SK-N-MC (cell line): ENCODE measurements around the gene N4BP2L1.

Experiments
- DNase-seq: peaks from one replicate; pipeline ENCODE4 v3.0.0-alpha.2; 2011; ENCODE audit warnings: low read depth, low spot score
- H3K27ac ChIP-seq: fragments of 200-600 bp; sonication (generic); 2 replicates; pipeline ENCODE4 v1.5.1; 2016; ENCODE audit warnings: mixed run types
- H3K36me3 ChIP-seq: fragments of 200-600 bp; sonication (generic); 2 replicates; pipeline ENCODE4 v1.6.1; 2017; ENCODE audit warnings: antibody characterized with exemption, low read length, mixed read lengths; ENCODE audit not compliant: insufficient read depth
- H3K4me3 ChIP-seq: fragments of 200-600 bp; sonication (generic); 2 replicates; pipeline ENCODE4 v1.5.1; 2016
- H3K9ac ChIP-seq: fragments of 200-600 bp; sonication (generic); 2 replicates; pipeline ENCODE4 v1.8.0; 2017; ENCODE audit warnings: mixed run types, mixed read lengths; ENCODE audit not compliant: insufficient read length
- H3K9me3 ChIP-seq: fragments of 200-600 bp; sonication (generic); 2 replicates; pipeline ENCODE4 v1.6.1; 2017; ENCODE audit warnings: low read depth, mild to moderate bottlenecking, antibody characterized with exemption, low read length, moderate library complexity, mixed read lengths
- EZH2 ChIP-seq: fragments of 200-600 bp; sonication (generic); IDR thresholded peaks from one replicate; pipeline ENCODE4 v1.6.1; 2017; ENCODE audit warnings: antibody characterized with exemption
- FOXP2 ChIP-seq: optimal IDR thresholded peaks from 2 replicates; pipeline ENCODE3; 2011; ENCODE audit warnings: mild to moderate bottlenecking, moderate library complexity; ENCODE audit not compliant: insufficient read depth; ENCODE audit errors: extremely low read length, control extremely low read depth
- POLR2AphosphoS5 ChIP-seq: IDR thresholded peaks from 2 replicates; pipeline ENCODE4 v1.6.1; 2012; ENCODE audit warnings: mild to moderate bottlenecking, low read depth, low read length, borderline replicate concordance

N4BP2L1 gene

GRCh38 chr13:32456591-32456990, 28.7 kb upstream of the N4BP2L1 start:
- no peak for DNase-seq
- TF ChIP-seq FOXP2 (no peak), EZH2 (no peak), POLR2AphosphoS5 (no peak)
- Histone ChIP-seq H3K9ac (no peak overlapping the region), H3K36me3 (peaks cover 6% of the 10 kb centered on the region), H3K9me3 (peaks cover 2% of the 10 kb centered on the region; the same call in 1 of the 2 replicates), H3K4me3 (no peak overlapping the region), H3K27ac (no peak overlapping the region)

GRCh38 chr13:32455594-32455903, 27.6 kb upstream of the N4BP2L1 start:
- no peak for TF ChIP-seq POLR2AphosphoS5
- TF ChIP-seq FOXP2 = no peak
- no peak for TF ChIP-seq EZH2
- Histone ChIP-seq H3K36me3 (peaks cover 6% of the 10 kb centered on the region), H3K4me3 (no peak overlapping the region), H3K27ac (no peak overlapping the region), H3K9me3 (peaks cover 2% of the 10 kb centered on the region; the same call in 1 of the 2 replicates), H3K9ac (no peak overlapping the region)
- DNase-seq = no peak

GRCh38 chr13:32454886-32455593, 27.1 kb upstream of the N4BP2L1 start:
- H3K9ac ChIP-seq = no peak overlapping the region
- no peak for TF ChIP-seq FOXP2
- no peak for TF ChIP-seq EZH2
- TF ChIP-seq POLR2AphosphoS5 = no peak
- H3K9me3 ChIP-seq = peaks cover 2% of the 10 kb centered on the region; the same call in 1 of the 2 replicates
- H3K4me3 ChIP-seq = no peak overlapping the region
- no peak for DNase-seq
- H3K27ac ChIP-seq = no peak overlapping the region
- H3K36me3 ChIP-seq = peaks cover 6% of the 10 kb centered on the region

GRCh38 chr13:32453981-32454380, 26.1 kb upstream of the N4BP2L1 start:
- no peak for TF ChIP-seq POLR2AphosphoS5
- no peak for TF ChIP-seq FOXP2
- no peak for TF ChIP-seq EZH2
- no peak for DNase-seq
- Histone ChIP-seq H3K4me3 (no peak overlapping the region), H3K9ac (no peak overlapping the region), H3K27ac (no peak overlapping the region), H3K36me3 (peaks cover 6% of the 10 kb centered on the region), H3K9me3 (peaks cover 2% of the 10 kb centered on the region; the same call in 1 of the 2 replicates)

- Histone ChIP-seq H3K9me3 (no peaks in the 10 kb centered on the region), H3K4me3 (no peak overlapping the region)
- no peak for DNase-seq
Measured at GRCh38 chr13:32448972-32449371, 21.0 kb upstream of the N4BP2L1 start.

GRCh38 chr13:32447894-32448623, 20.1 kb upstream of the N4BP2L1 start:
- no peak overlapping the region for H3K27ac ChIP-seq

More at GRCh38 chr13:32448972-32449371, 21.0 kb upstream of the N4BP2L1 start:
- Histone ChIP-seq H3K9ac (no peak overlapping the region), H3K36me3 (peaks cover 3% of the 10 kb centered on the region; the same call in 1 of the 2 replicates), H3K27ac (no peak overlapping the region)
- TF ChIP-seq FOXP2 (no peak), EZH2 (no peak)

GRCh38 chr13:32446773-32447465, 19.0 kb upstream of the N4BP2L1 start:
- H3K27ac ChIP-seq = no peak overlapping the region

More at GRCh38 chr13:32447894-32448623, 20.1 kb upstream of the N4BP2L1 start:
- no peak for DNase-seq
- H3K9ac ChIP-seq = no peak overlapping the region
- H3K4me3 ChIP-seq = no peak overlapping the region
- H3K36me3 ChIP-seq = peaks cover 3% of the 10 kb centered on the region; the same call in 1 of the 2 replicates
- H3K9me3 ChIP-seq = no peaks in the 10 kb centered on the region
- TF ChIP-seq POLR2AphosphoS5 (no peak), FOXP2 (no peak), EZH2 (no peak)

GRCh38 chr13:32446220-32446619, 18.3 kb upstream of the N4BP2L1 start:
- no peak overlapping the region for H3K27ac ChIP-seq
- no peak for DNase-seq
- TF ChIP-seq FOXP2 (no peak), POLR2AphosphoS5 (no peak), EZH2 (no peak)
- H3K4me3 ChIP-seq = no peak overlapping the region
- H3K9ac ChIP-seq = no peak overlapping the region
- no peaks in the 10 kb centered on the region for H3K9me3 ChIP-seq
- peaks cover 3% of the 10 kb centered on the region; the same call in 1 of the 2 replicates for H3K36me3 ChIP-seq

More at GRCh38 chr13:32446773-32447465, 19.0 kb upstream of the N4BP2L1 start:
- DNase-seq = no peak
- no peak overlapping the region for H3K9ac ChIP-seq
- TF ChIP-seq EZH2 (no peak), POLR2AphosphoS5 (no peak), FOXP2 (no peak)
- peaks cover 3% of the 10 kb centered on the region; the same call in 1 of the 2 replicates for H3K36me3 ChIP-seq
- H3K4me3 ChIP-seq = no peak overlapping the region
- H3K9me3 ChIP-seq = no peaks in the 10 kb centered on the region

GRCh38 chr13:32445461-32445860, 17.5 kb upstream of the N4BP2L1 start:
- DNase-seq = no peak
- TF ChIP-seq EZH2 = no peak
- no peak for TF ChIP-seq FOXP2
- TF ChIP-seq POLR2AphosphoS5 = no peak
- H3K9me3 ChIP-seq = no peaks in the 10 kb centered on the region
- H3K9ac ChIP-seq = no peak overlapping the region
- peaks cover 3% of the 10 kb centered on the region; the same call in 1 of the 2 replicates for H3K36me3 ChIP-seq
- no peak overlapping the region for H3K4me3 ChIP-seq
- H3K27ac ChIP-seq = no peak overlapping the region
